ENCODE measurements around the gene PPCS.
"Not testable (repeated sequence)": the region's sequence is repeated elsewhere in the genome, so short reads cannot be mapped to it uniquely, and the experiment has no call there.

PPCS gene

DNA sequence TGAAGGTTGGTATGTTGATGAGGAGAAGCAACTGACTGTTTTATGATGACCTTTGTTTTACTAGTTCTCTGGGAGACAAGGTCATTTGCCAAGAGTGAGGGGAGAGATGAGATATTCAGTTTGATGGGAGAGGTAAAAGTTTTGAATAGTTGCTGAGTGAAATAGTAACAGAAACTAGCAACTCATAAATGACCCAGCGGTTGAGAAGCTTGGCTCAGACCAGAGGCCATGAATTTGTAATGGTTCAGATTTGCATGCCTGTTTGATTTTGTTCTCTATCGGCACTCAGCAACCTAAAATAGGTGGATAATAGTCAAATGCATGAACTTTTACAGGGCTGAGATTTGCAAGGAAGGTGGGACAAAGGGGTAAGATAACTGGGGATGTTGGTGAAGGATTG lies 13.4 kb downstream of the PPCS start:
- no peaks in the 10 kb centered on the region for H3K36me3 Mint-ChIP-seq (ENCODE audit: low read depth)
- TF ChIP-seq, protein P1, sequence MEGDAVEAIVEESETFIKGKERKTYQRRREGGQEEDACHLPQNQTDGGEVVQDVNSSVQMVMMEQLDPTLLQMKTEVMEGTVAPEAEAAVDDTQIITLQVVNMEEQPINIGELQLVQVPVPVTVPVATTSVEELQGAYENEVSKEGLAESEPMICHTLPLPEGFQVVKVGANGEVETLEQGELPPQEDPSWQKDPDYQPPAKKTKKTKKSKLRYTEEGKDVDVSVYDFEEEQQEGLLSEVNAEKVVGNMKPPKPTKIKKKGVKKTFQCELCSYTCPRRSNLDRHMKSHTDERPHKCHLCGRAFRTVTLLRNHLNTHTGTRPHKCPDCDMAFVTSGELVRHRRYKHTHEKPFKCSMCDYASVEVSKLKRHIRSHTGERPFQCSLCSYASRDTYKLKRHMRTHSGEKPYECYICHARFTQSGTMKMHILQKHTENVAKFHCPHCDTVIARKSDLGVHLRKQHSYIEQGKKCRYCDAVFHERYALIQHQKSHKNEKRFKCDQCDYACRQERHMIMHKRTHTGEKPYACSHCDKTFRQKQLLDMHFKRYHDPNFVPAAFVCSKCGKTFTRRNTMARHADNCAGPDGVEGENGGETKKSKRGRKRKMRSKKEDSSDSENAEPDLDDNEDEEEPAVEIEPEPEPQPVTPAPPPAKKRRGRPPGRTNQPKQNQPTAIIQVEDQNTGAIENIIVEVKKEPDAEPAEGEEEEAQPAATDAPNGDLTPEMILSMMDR (IDR thresholded peaks at IDR 0.05; ENCODE audit: unreplicated experiment in 3 of 3): no peak
- no peaks in the 10 kb centered on the region for H3K4me1 Mint-ChIP-seq
- no peak overlapping the region for H3K27ac Mint-ChIP-seq
- H3K4me3 Mint-ChIP-seq: no peak overlapping the region
- no peaks in the 10 kb centered on the region for H3K27me3 Mint-ChIP-seq (ENCODE audit: low read depth)
- H3K9me3 Mint-ChIP-seq: no peaks in the 10 kb centered on the region

DNA sequence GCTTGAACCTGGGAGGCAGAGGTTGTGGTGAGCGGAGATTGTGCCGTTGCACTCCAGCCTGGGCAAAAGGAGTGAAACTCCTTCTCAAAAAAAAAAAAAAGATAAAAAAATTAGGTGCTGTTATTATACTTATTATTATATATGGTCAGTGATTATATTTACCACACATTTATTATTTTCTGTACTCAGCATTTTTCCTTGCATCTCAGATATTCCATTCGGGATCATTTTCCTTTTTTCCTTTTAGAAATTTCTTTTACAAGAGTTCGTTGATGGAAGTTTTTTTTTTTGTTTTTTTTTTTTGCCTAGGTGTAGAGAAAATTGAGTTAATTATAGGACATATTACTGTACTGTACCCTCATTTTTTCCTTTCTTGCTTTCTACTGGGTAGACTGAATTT lies 20.3 kb downstream of the PPCS start:
- no peaks in the 10 kb centered on the region for H3K9me3 Mint-ChIP-seq
- no peaks in the 10 kb centered on the region for H3K36me3 Mint-ChIP-seq (ENCODE audit: low read depth)
- no peaks in the 10 kb centered on the region for H3K27me3 Mint-ChIP-seq (ENCODE audit: low read depth)
- no peaks in the 10 kb centered on the region for H3K4me1 Mint-ChIP-seq
- TF ChIP-seq, protein P1 (IDR thresholded peaks at IDR 0.05; ENCODE audit: unreplicated experiment in 3 of 3): no peak
- H3K27ac Mint-ChIP-seq: no peak overlapping the region
- no peak overlapping the region for H3K4me3 Mint-ChIP-seq

DNA sequence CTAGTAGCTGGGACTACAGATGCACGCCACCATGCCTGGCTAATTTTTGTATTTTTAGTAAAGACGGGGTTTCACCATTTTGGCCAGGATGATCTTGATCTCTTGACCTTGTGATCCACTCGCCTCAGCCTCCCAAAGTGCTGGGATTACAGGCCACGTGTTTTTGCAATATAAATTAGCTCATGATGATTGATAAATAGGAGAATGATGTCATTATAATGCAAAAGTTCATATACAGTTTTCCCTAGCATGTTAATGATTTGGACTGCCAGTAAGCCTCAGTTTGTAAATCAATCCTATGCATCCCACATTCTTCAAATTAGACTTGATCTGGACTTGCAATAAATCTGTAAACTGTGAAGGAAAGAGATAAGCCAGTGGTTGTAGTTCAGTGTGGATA lies 21.0 kb downstream of the PPCS start:
- not testable (repeated sequence) for H3K27ac Mint-ChIP-seq; H3K27me3 Mint-ChIP-seq (ENCODE audit: low read depth); H3K4me3 Mint-ChIP-seq; H3K9me3 Mint-ChIP-seq; H3K4me1 Mint-ChIP-seq; H3K36me3 Mint-ChIP-seq (ENCODE audit: low read depth)

DNA sequence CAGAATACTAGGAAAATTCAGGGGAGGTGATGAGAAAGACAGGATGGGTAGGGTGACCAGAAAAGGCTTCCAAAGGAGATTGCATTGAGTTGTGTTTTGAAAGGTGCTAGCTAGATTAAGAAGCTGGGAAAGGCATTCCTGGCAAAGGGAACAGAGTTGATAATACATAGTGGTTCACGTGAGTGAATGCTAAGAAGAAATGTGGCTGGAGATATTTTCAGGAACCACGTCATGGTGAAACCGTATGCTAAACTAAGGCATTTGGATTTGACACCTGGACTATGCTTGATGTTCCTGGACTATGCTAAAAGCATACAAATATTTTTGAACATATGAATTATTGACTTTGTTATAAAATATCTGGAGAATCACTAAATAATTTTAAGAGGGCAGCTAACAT lies 21.4 kb downstream of the PPCS start:
- Mint-ChIP-seq H3K27me3 (ENCODE audit: low read depth) (no peaks in the 10 kb centered on the region), H3K4me3 (no peak overlapping the region), H3K4me1 (no peaks in the 10 kb centered on the region), H3K27ac (no peak overlapping the region), H3K36me3 (ENCODE audit: low read depth) (no peaks in the 10 kb centered on the region), H3K9me3 (no peaks in the 10 kb centered on the region)
- TF ChIP-seq, protein P1 (IDR thresholded peaks at IDR 0.05; ENCODE audit: unreplicated experiment in 3 of 3): no peak

DNA sequence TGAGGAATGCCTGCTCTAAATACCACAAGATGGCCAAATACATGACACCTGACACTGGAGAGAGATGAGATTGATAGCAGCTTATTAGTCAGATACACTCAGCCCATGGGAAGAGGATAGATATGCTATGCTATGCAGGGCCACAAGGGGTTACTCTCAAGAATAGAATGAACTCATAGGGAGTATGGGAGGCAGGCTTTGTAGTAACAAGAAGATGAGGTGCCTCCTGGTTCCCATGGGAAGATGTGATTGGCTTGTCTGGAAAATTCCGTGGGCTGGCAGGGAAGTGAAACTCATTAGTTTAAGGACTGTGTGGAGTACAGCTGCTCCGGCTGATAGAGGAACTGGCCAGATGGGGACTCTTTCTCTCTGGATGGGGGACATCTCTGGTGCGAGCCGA lies 23.3 kb downstream of the PPCS start:
- no peaks in the 10 kb centered on the region for H3K27me3 Mint-ChIP-seq (ENCODE audit: low read depth)
- H3K9me3 Mint-ChIP-seq: no peaks in the 10 kb centered on the region
- no peak overlapping the region for H3K27ac Mint-ChIP-seq

DNA sequence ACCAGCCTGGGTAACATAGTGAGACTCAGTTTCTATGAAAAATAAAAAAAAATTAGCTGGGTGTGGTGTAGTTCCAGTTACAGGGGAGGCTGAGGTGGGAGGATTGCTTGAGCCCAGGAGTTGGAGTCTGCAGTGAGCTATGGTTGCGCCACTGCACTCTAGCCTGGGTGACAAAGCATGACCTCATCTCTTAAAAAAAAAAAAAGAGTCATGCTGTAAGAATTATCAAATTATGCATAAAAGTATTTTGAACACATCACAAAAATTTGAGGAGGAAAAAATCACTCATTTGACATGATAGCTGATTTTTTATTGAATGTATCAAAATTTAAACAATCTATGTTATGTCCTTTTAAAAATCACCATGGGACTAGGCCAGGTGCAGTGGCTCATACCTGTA lies 24.6 kb downstream of the PPCS start:
- Mint-ChIP-seq H3K36me3 (ENCODE audit: low read depth) (no peaks in the 10 kb centered on the region), H3K27me3 (ENCODE audit: low read depth) (no peaks in the 10 kb centered on the region), H3K9me3 (no peaks in the 10 kb centered on the region), H3K4me3 (no peak overlapping the region), H3K4me1 (no peaks in the 10 kb centered on the region), H3K27ac (no peak overlapping the region)
- TF ChIP-seq, protein P1 (IDR thresholded peaks at IDR 0.05; ENCODE audit: unreplicated experiment in 3 of 3): no peak

More for the DNA sequence above, 23.3 kb downstream of the PPCS start:
- TF ChIP-seq, protein P1 (IDR thresholded peaks at IDR 0.05; ENCODE audit: unreplicated experiment in 3 of 3): no peak
- H3K36me3 Mint-ChIP-seq (ENCODE audit: low read depth): no peaks in the 10 kb centered on the region
- H3K4me3 Mint-ChIP-seq: no peak overlapping the region
- no peaks in the 10 kb centered on the region for H3K4me1 Mint-ChIP-seq

Data from nephron (organoid).